Measurements from ENCODE around the gene WFDC1.

WFDC1 gene

DNA sequence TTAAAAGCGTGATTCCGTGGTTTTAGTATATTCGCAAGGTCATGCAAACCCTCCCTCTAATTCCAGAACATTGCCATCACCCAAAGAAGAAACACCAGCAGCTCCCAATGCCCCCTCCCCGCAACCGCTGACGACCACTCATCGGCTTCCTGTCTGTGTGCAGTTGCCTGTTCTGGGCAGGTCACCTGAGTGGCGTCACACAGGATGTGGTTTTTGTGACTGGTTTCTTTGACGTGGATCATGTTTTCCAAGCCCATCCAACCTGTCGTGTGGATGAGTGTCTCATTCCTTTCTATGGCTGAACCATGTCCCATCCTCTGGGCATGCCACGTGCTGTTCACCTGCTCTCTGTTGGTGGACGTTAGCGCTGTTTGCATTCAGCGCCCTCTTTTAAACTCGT is 65.5 kb downstream of the WFDC1 start:
- Histone ChIP-seq H3K36me3 (ENCODE audit: insufficient read depth, low read length) (no peaks in the 10 kb centered on the region), H3K9me3 (ENCODE audit: low read length) (no peaks in the 10 kb centered on the region), H3K9ac (ENCODE audit: low read length) (no peak overlapping the region), H3K27me3 (ENCODE audit: control insufficient read depth in 1 of 2, insufficient read depth in 2 of 2, low read length in 2 of 2) (no peaks in the 10 kb centered on the region), H3K4me1 (ENCODE audit: insufficient read depth, low read length) (peaks cover 5% of the 10 kb centered on the region), H3K4me3 (ENCODE audit: low read depth in 1 of 2, low read length in 2 of 2) (no peak overlapping the region), H3K27ac (ENCODE audit: low read depth, low read length) (no peak overlapping the region)

- Histone ChIP-seq H3K27ac (ENCODE audit: low read depth, low read length) (no peak overlapping the region), H3K4me3 (ENCODE audit: low read depth in 1 of 2, low read length in 2 of 2) (no peak overlapping the region), H3K27me3 (ENCODE audit: control insufficient read depth in 1 of 2, insufficient read depth in 2 of 2, low read length in 2 of 2) (no peaks in the 10 kb centered on the region), H3K9ac (ENCODE audit: low read length) (no peak overlapping the region), H3K4me1 (ENCODE audit: insufficient read depth, low read length) (peaks cover 5% of the 10 kb centered on the region), H3K9me3 (ENCODE audit: low read length) (no peaks in the 10 kb centered on the region), H3K36me3 (ENCODE audit: insufficient read depth, low read length) (no peaks in the 10 kb centered on the region)
These were observed 66.1 kb downstream of the WFDC1 start for GRCh38 chr16:84360748-84361147.

DNA sequence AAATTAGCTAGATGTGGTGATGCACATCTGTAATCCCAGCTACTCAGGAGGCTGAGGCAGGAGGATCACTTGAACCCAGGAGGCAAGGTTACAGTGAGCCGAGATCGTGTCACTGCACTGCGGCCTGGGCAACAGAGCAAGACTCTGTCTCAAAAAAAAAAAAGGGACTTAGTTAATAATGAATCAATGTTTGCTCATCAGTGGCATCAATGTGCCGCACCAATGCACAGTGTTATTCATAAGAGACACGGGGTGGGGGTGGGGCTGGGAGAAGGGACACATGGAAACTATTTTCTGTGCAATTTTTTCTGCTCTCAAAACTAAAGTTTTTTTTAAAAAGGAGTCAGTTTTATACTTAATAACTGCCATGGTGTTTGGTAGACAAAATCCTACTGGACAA is 66.9 kb downstream of the WFDC1 start:
- Histone ChIP-seq H3K9ac (ENCODE audit: low read length) (no peak overlapping the region), H3K27me3 (ENCODE audit: control insufficient read depth in 1 of 2, insufficient read depth in 2 of 2, low read length in 2 of 2) (peaks cover 0 to 4% of the 10 kb centered on the region in 2 donors), H3K27ac (ENCODE audit: low read depth, low read length) (no peak overlapping the region)

GRCh38 chr16:84362471-84362941 is 67.8 kb downstream of the WFDC1 start:
- H3K9me3 ChIP-seq (ENCODE audit: low read length): no peaks in the 10 kb centered on the region
- H3K4me3 ChIP-seq (ENCODE audit: low read depth in 1 of 2, low read length in 2 of 2): no peak overlapping the region
- H3K27me3 ChIP-seq (ENCODE audit: control insufficient read depth in 1 of 2, insufficient read depth in 2 of 2, low read length in 2 of 2): peaks cover 0 to 14% of the 10 kb centered on the region in 2 donors
- H3K27ac ChIP-seq (ENCODE audit: low read depth, low read length): no peak overlapping the region
- H3K9ac ChIP-seq (ENCODE audit: low read length): no peak overlapping the region
- H3K4me1 ChIP-seq (ENCODE audit: insufficient read depth, low read length): no peaks in the 10 kb centered on the region
- no peaks in the 10 kb centered on the region for H3K36me3 ChIP-seq (ENCODE audit: insufficient read depth, low read length)

More for the DNA sequence above, 66.9 kb downstream of the WFDC1 start:
- H3K36me3 ChIP-seq (ENCODE audit: insufficient read depth, low read length): no peaks in the 10 kb centered on the region
- no peak overlapping the region for H3K4me3 ChIP-seq (ENCODE audit: low read depth in 1 of 2, low read length in 2 of 2)
- H3K4me1 ChIP-seq (ENCODE audit: insufficient read depth, low read length): peaks cover 4% of the 10 kb centered on the region
- no peaks in the 10 kb centered on the region for H3K9me3 ChIP-seq (ENCODE audit: low read length)

GRCh38 chr16:84366208-84366607 is 71.5 kb downstream of the WFDC1 start:
- no peak overlapping the region for H3K9ac ChIP-seq (ENCODE audit: low read length)
- no peaks in the 10 kb centered on the region for H3K36me3 ChIP-seq (ENCODE audit: insufficient read depth, low read length)
- H3K4me3 ChIP-seq (ENCODE audit: low read depth in 1 of 2, low read length in 2 of 2): no peak overlapping the region
- H3K27ac ChIP-seq (ENCODE audit: low read depth, low read length): no peak overlapping the region
- H3K27me3 ChIP-seq (ENCODE audit: control insufficient read depth in 1 of 2, insufficient read depth in 2 of 2, low read length in 2 of 2): peaks cover 20 to 32% of the 10 kb centered on the region in 2 donors
- no peaks in the 10 kb centered on the region for H3K9me3 ChIP-seq (ENCODE audit: low read length)
- H3K4me1 ChIP-seq (ENCODE audit: insufficient read depth, low read length): no peaks in the 10 kb centered on the region

- H3K9ac ChIP-seq (ENCODE audit: low read length): no peak overlapping the region
- H3K9me3 ChIP-seq (ENCODE audit: low read length): no peaks in the 10 kb centered on the region
- no peak overlapping the region for H3K4me3 ChIP-seq (ENCODE audit: low read depth in 1 of 2, low read length in 2 of 2)
- H3K27me3 ChIP-seq (ENCODE audit: control insufficient read depth in 1 of 2, insufficient read depth in 2 of 2, low read length in 2 of 2): peaks cover 20 to 32% of the 10 kb centered on the region in 2 donors
- no peak overlapping the region for H3K27ac ChIP-seq (ENCODE audit: low read depth, low read length)
- H3K36me3 ChIP-seq (ENCODE audit: insufficient read depth, low read length): no peaks in the 10 kb centered on the region
- H3K4me1 ChIP-seq (ENCODE audit: insufficient read depth, low read length): no peaks in the 10 kb centered on the region
These were observed 72.6 kb downstream of the WFDC1 start for GRCh38 chr16:84367297-84367680.

- Histone ChIP-seq H3K27ac (ENCODE audit: low read depth, low read length) (no peak overlapping the region), H3K27me3 (ENCODE audit: control insufficient read depth in 1 of 2, insufficient read depth in 2 of 2, low read length in 2 of 2) (peaks cover 20 to 32% of the 10 kb centered on the region in 2 donors), H3K9ac (ENCODE audit: low read length) (no peak overlapping the region), H3K36me3 (ENCODE audit: insufficient read depth, low read length) (no peaks in the 10 kb centered on the region), H3K9me3 (ENCODE audit: low read length) (no peaks in the 10 kb centered on the region), H3K4me1 (ENCODE audit: insufficient read depth, low read length) (no peaks in the 10 kb centered on the region), H3K4me3 (ENCODE audit: low read depth in 1 of 2, low read length in 2 of 2) (no peak overlapping the region)
These were observed 73.2 kb downstream of the WFDC1 start for GRCh38 chr16:84367750-84368307.

DNA sequence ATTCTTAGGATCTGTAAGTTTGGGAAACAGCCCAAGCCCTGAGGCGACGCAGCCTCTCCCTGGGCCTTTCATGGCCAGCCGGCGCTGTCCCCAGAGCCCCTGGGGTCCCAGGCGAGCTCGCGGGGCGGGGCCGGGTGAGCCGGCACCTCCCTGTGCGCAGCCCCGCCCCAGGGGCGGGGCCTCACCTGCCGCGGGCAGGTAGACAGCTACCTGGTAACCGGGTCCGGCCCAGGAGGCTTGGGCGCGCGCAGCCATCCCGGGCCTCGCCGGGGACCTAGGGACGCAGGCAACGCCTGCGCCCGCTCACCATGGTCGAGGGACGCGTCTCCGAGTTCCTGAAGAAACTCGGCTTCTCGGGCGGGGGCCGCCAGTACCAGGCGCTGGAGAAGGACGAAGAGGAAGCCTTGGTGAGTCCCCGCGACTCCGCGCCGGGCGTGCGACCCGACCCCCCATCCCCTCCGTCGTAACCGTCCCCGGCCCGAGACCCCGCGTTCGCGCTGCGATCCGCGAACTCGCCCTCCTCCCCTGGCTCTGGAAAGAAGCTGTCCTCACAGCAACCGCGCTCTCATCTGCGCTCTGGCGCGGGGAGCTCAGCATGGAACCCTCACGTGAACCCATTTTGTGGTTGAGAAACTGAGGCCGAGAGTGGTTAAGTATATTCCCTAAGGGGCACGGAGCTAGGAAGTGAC is 73.8 kb downstream of the WFDC1 start, which contains the start of gene ATP2C2:
Gene ATP2C2 (plus strand): TSS at position 231 of the 689 bp plus-strand sequence. CDS start 78 bp downstream, at position 309.
- H3K9ac ChIP-seq (ENCODE audit: low read length): no peak within 1 kb of the TSS
- no peak within 1 kb of the TSS for H3K4me3 ChIP-seq (ENCODE audit: low read depth in 1 of 2, low read length in 2 of 2)
- H3K36me3 ChIP-seq (ENCODE audit: insufficient read depth, low read length): no peaks in the 10 kb centered on the region
- no peaks in the 10 kb centered on the region for H3K9me3 ChIP-seq (ENCODE audit: low read length)
- H3K27me3 ChIP-seq (ENCODE audit: control insufficient read depth in 1 of 2, insufficient read depth in 2 of 2, low read length in 2 of 2): peaks cover 20 to 32% of the 10 kb centered on the region in 2 donors
- H3K4me1 ChIP-seq (ENCODE audit: insufficient read depth, low read length): no peaks in the 10 kb centered on the region
- H3K27ac ChIP-seq (ENCODE audit: low read depth, low read length): no peak within 1 kb of the TSS

GRCh38 chr16:84369105-84369504 is 74.4 kb downstream of the WFDC1 start:
- no peak overlapping the region for H3K4me3 ChIP-seq (ENCODE audit: low read depth in 1 of 2, low read length in 2 of 2)

DNA sequence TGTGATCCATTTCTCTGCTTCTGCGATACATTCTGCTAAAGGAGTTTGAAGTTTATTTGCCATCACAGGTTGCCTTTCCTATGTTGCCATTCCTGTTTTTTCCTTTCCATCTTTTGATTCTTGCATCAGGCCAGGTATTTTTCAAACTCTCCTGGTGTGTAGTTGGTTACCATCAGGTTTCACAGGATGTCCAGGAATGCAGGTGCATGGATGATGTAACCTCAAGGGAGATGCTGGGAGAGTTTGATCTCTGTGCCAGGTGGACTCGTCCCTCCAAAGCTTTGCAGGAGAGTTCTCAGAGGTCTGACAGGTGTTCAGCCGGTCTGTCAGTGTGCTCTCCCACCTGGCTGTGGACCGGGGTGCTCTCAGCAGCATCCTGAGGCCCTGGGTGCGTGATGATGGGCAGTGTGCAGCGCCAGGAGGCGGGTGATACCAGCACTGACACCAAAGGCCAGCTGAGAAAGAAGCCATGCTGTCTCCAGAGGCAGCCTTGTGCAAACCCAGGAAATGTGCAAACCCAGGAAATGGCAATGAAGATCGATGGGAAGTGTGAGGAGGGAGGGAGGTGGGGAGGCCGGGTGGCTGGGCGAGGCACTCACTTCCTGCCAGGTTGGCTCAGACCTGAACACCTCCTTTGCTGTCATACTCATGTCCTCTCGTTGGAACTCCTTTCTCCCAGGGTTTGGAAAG is 75.4 kb downstream of the WFDC1 start:
- no peaks in the 10 kb centered on the region for H3K9me3 ChIP-seq (ENCODE audit: low read length)
- H3K9ac ChIP-seq (ENCODE audit: low read length): no peak overlapping the region
- no peak overlapping the region for H3K4me3 ChIP-seq (ENCODE audit: low read depth in 1 of 2, low read length in 2 of 2)
- H3K27ac ChIP-seq (ENCODE audit: low read depth, low read length): no peak overlapping the region
- H3K27me3 ChIP-seq (ENCODE audit: control insufficient read depth in 1 of 2, insufficient read depth in 2 of 2, low read length in 2 of 2): peaks cover 20 to 32% of the 10 kb centered on the region in 2 donors
- no peaks in the 10 kb centered on the region for H3K4me1 ChIP-seq (ENCODE audit: insufficient read depth, low read length)
- H3K36me3 ChIP-seq (ENCODE audit: insufficient read depth, low read length): no peaks in the 10 kb centered on the region

More at GRCh38 chr16:84369105-84369504, 74.4 kb downstream of the WFDC1 start:
- Histone ChIP-seq H3K36me3 (ENCODE audit: insufficient read depth, low read length) (no peaks in the 10 kb centered on the region), H3K27ac (ENCODE audit: low read depth, low read length) (no peak overlapping the region), H3K9me3 (ENCODE audit: low read length) (no peaks in the 10 kb centered on the region), H3K4me1 (ENCODE audit: insufficient read depth, low read length) (no peaks in the 10 kb centered on the region), H3K27me3 (ENCODE audit: control insufficient read depth in 1 of 2, insufficient read depth in 2 of 2, low read length in 2 of 2) (peaks cover 20 to 32% of the 10 kb centered on the region in 2 donors), H3K9ac (ENCODE audit: low read length) (no peak overlapping the region)

DNA sequence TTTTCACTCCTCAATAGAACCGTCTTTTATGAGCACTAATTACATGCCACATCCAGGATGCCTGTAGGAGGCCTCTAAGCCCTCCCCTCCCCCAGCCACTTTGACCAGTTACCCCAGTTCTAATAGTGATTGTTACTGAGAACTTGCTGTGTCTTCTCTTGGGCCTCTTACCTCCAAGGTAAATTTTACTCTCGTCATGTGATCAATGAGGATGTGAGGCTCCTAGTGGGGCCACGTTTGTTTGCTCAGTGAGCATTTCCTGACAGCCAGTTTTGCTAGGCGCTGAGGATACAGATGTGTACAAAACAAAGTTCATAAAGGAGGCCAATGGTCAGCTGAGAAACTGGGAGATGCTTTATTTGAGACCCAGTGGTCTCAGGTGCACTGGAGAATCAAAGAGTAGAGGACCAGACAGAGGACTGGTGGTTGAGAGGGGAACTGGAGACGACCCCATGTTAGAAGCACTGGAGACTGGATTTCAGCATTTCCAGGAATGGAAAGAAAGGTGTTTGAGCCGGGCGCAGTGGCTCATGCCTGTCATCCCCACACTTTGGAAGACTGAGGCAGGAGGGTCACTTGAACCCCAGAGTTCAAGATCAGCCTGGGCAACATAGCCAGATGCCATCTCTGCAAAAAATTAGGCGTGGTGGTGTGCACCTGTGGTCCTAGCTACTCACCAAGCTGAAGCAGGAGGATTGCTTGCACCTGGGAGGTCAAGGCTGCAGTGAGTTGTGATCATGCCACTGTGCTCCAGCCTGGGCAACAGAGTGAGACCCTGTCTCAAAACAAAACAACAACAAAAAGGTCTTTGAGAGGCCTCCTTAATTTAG is 76.3 kb downstream of the WFDC1 start:
- no peak overlapping the region for H3K4me3 ChIP-seq (ENCODE audit: low read depth in 1 of 2, low read length in 2 of 2)
- H3K27me3 ChIP-seq (ENCODE audit: control insufficient read depth in 1 of 2, insufficient read depth in 2 of 2, low read length in 2 of 2): peaks cover 20 to 32% of the 10 kb centered on the region in 2 donors
- H3K27ac ChIP-seq (ENCODE audit: low read depth, low read length): no peak overlapping the region
- no peaks in the 10 kb centered on the region for H3K9me3 ChIP-seq (ENCODE audit: low read length)
- H3K4me1 ChIP-seq (ENCODE audit: insufficient read depth, low read length): no peaks in the 10 kb centered on the region
- no peak overlapping the region for H3K9ac ChIP-seq (ENCODE audit: low read length)
- H3K36me3 ChIP-seq (ENCODE audit: insufficient read depth, low read length): no peaks in the 10 kb centered on the region
